Activated T-helper 9 cell treated with anti-CD3 and anti-CD28 coated beads, Interleukin-2, amount 50 U/mL, for 16 hours (primary cell): ENCODE measurements around the gene DMD.
"Not testable (repeated sequence)": the region's sequence is repeated elsewhere in the genome, so short reads cannot be mapped to it uniquely, and the experiment has no call there.

Source experiments
- DNase-seq: peaks from one replicate; pipeline ENCODE4 v3.0.0-alpha.2; 2020; ENCODE audit warnings: low read depth

DMD gene

GRCh38 chrX:32852203-32852602 lies 359.1 kb downstream of the DMD start:
- DNase-seq = no peak

GRCh38 chrX:32851556-32851955 lies 359.8 kb downstream of the DMD start:
- DNase-seq = no peak

GRCh38 chrX:32847921-32848320 lies 363.4 kb downstream of the DMD start:
- no peak for DNase-seq

- DNase-seq = no peak
Observed at GRCh38 chrX:32842053-32842452, 369.3 kb downstream of the DMD start.

GRCh38 chrX:32839781-32840180 lies 371.6 kb downstream of the DMD start:
- no peak for DNase-seq

GRCh38 chrX:32825009-32825408 lies 386.3 kb downstream of the DMD start:
- DNase-seq = no peak

GRCh38 chrX:32804034-32804433 lies 407.3 kb downstream of the DMD start:
- DNase-seq = no peak

GRCh38 chrX:32798990-32799389 lies 412.4 kb downstream of the DMD start:
- DNase-seq = no peak

- DNase-seq = no peak
Observed at GRCh38 chrX:32788936-32789335, 422.4 kb downstream of the DMD start.

GRCh38 chrX:32780109-32780508 lies 431.2 kb downstream of the DMD start:
- no peak for DNase-seq

- no peak for DNase-seq
Observed at GRCh38 chrX:32778965-32779364, 432.4 kb downstream of the DMD start.

GRCh38 chrX:32774966-32775365 lies 436.4 kb downstream of the DMD start:
- no peak for DNase-seq

GRCh38 chrX:32749070-32749469 lies 462.3 kb downstream of the DMD start:
- no peak for DNase-seq

GRCh38 chrX:32745323-32745722 lies 466.0 kb downstream of the DMD start:
- no peak for DNase-seq

- DNase-seq = no peak
Observed at GRCh38 chrX:32744921-32745320, 466.4 kb downstream of the DMD start.

- DNase-seq = no peak
Observed at GRCh38 chrX:32741910-32742309, 469.4 kb downstream of the DMD start.

GRCh38 chrX:32708542-32708941 lies 502.8 kb downstream of the DMD start:
- DNase-seq = no peak

GRCh38 chrX:32705385-32705784 lies 506.0 kb downstream of the DMD start:
- DNase-seq = not testable (repeated sequence)

- DNase-seq = no peak
Observed at GRCh38 chrX:32687379-32687778, 524.0 kb downstream of the DMD start.

GRCh38 chrX:32678487-32678886 lies 532.9 kb downstream of the DMD start:
- no peak for DNase-seq

GRCh38 chrX:32673193-32673592 lies 538.2 kb downstream of the DMD start:
- DNase-seq = no peak

GRCh38 chrX:32662516-32662915 lies 548.8 kb downstream of the DMD start:
- DNase-seq = no peak

GRCh38 chrX:32644476-32645245 lies 566.7 kb downstream of the DMD start:
- no peak for DNase-seq

- DNase-seq = no peak
Observed at GRCh38 chrX:32642283-32642682, 569.1 kb downstream of the DMD start.
